DOHH2 (cell line): Measurements from ENCODE around the gene PDE4C.

ENCODE experiments used
- CTCF ChIP-seq: fragments of 200-600 bp; sonication (generic); IDR thresholded peaks from one replicate; pipeline ENCODE4 v1.5.1; 2014; ENCODE audit warnings: antibody characterized with exemption, mild to moderate bottlenecking, low read depth, low read length; ENCODE audit not compliant: poor library complexity, severe bottlenecking
- EZH2phosphoT487 ChIP-seq: fragments of 200-600 bp; sonication (generic); IDR thresholded peaks from 2 replicates; pipeline ENCODE4 v1.6.1; 2017; ENCODE audit warnings: borderline replicate concordance, mild to moderate bottlenecking, antibody characterized with exemption, low read length, moderate library complexity, mixed read lengths

- TF ChIP-seq CTCF (no peak), EZH2phosphoT487 (no peak)
These were observed 5.5 kb downstream of the PDE4C start for GRCh38 chr19:18220632-18221275.
